GM12878 (cell line): ENCODE results near the gene CTSE. TPM values are rescaled to one million over a fixed set of nuclear protein-coding genes. Genes with fewer than 3 reads are reported as not detected.

Source experiments
- BRCA1 ChIP-seq: IDR thresholded peaks from 2 replicates; pipeline ENCODE4 v1.6.1; 2011; ENCODE audit warnings: low read depth, low read length, improper control_type of control experiment
- CBFB ChIP-seq: IDR thresholded peaks from 2 replicates; pipeline ENCODE4 v1.6.1; 2016; ENCODE audit warnings: antibody characterized with exemption, low read depth
- CEBPZ ChIP-seq: fragments of 150-350 bp; IDR thresholded peaks from 2 replicates; pipeline ENCODE4 v1.6.1; 2016; ENCODE audit warnings: low read depth, low read length
- CTCF ChIP-seq, 3 experiments: IDR thresholded peaks in 2 of 3; conservative IDR thresholded peaks in 1 of 3; 2 replicates each; pipeline ENCODE4 v1.5.1; 2011; ENCODE audit warnings: low read depth in 3 of 3, low read length in 3 of 3, mild to moderate bottlenecking in 3 of 3, control low read depth in 2 of 3, moderate library complexity in 2 of 3, inconsistent platforms in 1 of 3, mixed read lengths in 1 of 3; ENCODE audit not compliant: control insufficient read depth in 2 of 3, insufficient read depth in 1 of 3; ENCODE audit errors: extremely low read depth in 1 of 3
- IRF3 ChIP-seq: fragments of 450-650 bp; IDR thresholded peaks from 2 replicates; pipeline ENCODE4 v1.6.1; 2014; ENCODE audit warnings: mild to moderate bottlenecking
- MAX ChIP-seq: IDR thresholded peaks from 2 replicates; pipeline ENCODE4 v1.6.1; 2012; ENCODE audit warnings: low read depth, low read length, improper control_type of control experiment
- MYC ChIP-seq: IDR thresholded peaks from 2 replicates; pipeline ENCODE4 v1.6.1; 2011; ENCODE audit warnings: mild to moderate bottlenecking, low read length, moderate library complexity, inconsistent platforms; ENCODE audit not compliant: insufficient read depth, insufficient replicate concordance, insufficient read length, severe bottlenecking
- ZNF217 ChIP-seq: fragments of 450-650 bp; IDR thresholded peaks from 2 replicates; pipeline ENCODE4 v1.6.1; 2017; ENCODE audit warnings: antibody characterized with exemption, mild to moderate bottlenecking
- ZNF384 ChIP-seq: IDR thresholded peaks from 2 replicates; pipeline ENCODE4 v1.6.1; 2012; ENCODE audit warnings: low read depth, mild to moderate bottlenecking, low read length, improper control_type of control experiment, borderline replicate concordance
- polyA plus RNA-seq, 11 experiments: library from polyadenylated mRNA; depleted of rRNA in 4 of 11; unstranded in 6 of 11; stranded (reverse) in 5 of 11; fragments of >200 nt; fragmentation: Nextera tagmentation in 4 of 11; fragmentation: Illumina TruSeq in 1 of 11; extraction: Ambion mirVana in 4 of 11; extraction: Trizol in 1 of 11; gene quantifications; 1 replicate in 1 of 11; 2 replicates in 10 of 11; pipeline versions ENCODE4 v1.2.1 to v1.2.3, GENCODE V29; 2011 to 2016; ENCODE audit warnings: inconsistent platforms in 2 of 11, missing spikeins in 2 of 11, low read depth in 1 of 11
- total RNA-seq, 4 experiments: library from RNA; depleted of rRNA in 3 of 4; stranded (reverse); fragments of >200 nt in 3 of 4; fragmentation: Illumina TruSeq in 1 of 4; extraction: Trizol in 1 of 4; gene quantifications; 2 replicates each; pipeline versions ENCODE4 v1.2.1 to v1.2.3, GENCODE V29; 2013 to 2021

The CTSE gene
- total and polyA plus RNA-seq, 10 of the 15 experiments (the other 5 are each of a cell fraction or from before 2014, with no cell fraction given), result 0.26 TPM; not detected in 9

- TF ChIP-seq CEBPZ (no peak), ZNF384 (no peak), ZNF217 (no peak), BRCA1 (no peak), MYC (no peak), IRF3 (no peak), MAX (no peak), CTCF (IDR thresholded peaks at IDR 0.05 in 2 of 3, conservative IDR thresholded peaks at IDR 0.05 in 1 of 3; ENCODE audit: control insufficient read depth in 2 of 3, extremely low read depth in 1 of 3, insufficient read depth in 1 of 3, low read depth in 3 of 3, low read length in 3 of 3) (no peak), CBFB (no peak)
Measured at GRCh38 chr1:205985330-205986005, 38.2 kb downstream of the CTSE start (continued).
